ENCODE measurements around the gene PLA2G4A. TPM values are rescaled to one million over a fixed set of nuclear protein-coding genes. Genes with fewer than 3 reads are reported as not detected.

PLA2G4A gene
- total and polyA plus RNA-seq, 5 donors from 2014 or later = not detected

- no peak overlapping the region for H3K4me3 ChIP-seq (ENCODE audit: low read depth, low read length)
- Mint-ChIP-seq H3K4me3 (no peak overlapping the region), H3K36me3 (no peaks in the 10 kb centered on the region), H3K27me3 (no peaks in the 10 kb centered on the region), H3K4me1 (no peaks in the 10 kb centered on the region), H3K9me3 (peaks cover 0 to 2% (median 0%) of the 10 kb centered on the region in 7 donors), H3K27ac (no peak overlapping the region)
- no peaks in the 10 kb centered on the region for H3K27me3 ChIP-seq (ENCODE audit: control insufficient read depth, insufficient read depth, low read length)
- DNase-seq (no peak), ATAC-seq (ENCODE audit: low read depth in 2 of 2) (no peak)
- no peaks in the 10 kb centered on the region for H3K4me1 ChIP-seq (ENCODE audit: control insufficient read depth, insufficient read depth, low read length, poor library complexity, severe bottlenecking)
- no peak overlapping the region for H3K27ac ChIP-seq (ENCODE audit: insufficient read depth, low read length, poor library complexity, severe bottlenecking)
- H3K9me3 ChIP-seq (ENCODE audit: control insufficient read depth in 2 of 2, low read length in 2 of 2) = no peaks in the 10 kb centered on the region
- no peaks in the 10 kb centered on the region for H3K36me3 ChIP-seq (ENCODE audit: control insufficient read depth, insufficient read depth, low read length)
Observed at GRCh38 chr1:187037973-187038553, 209.3 kb downstream of the PLA2G4A start.

Other genes starting within 250 kb of the PLA2G4A start
- gene PTGS2, start 148.5 kb upstream of the PLA2G4A start, total RNA-seq = 0.96 TPM
- under 1 TPM in 1 of 4 donors, not detected in 3; 0.31 TPM for gene PTGS2, start 148.5 kb upstream of the PLA2G4A start, polyA plus RNA-seq